GM12878 (cell line): ENCODE measurements around the gene PARK7. TPM values are rescaled to one million over a fixed set of nuclear protein-coding genes. Genes with fewer than 3 reads are reported as not detected.

ENCODE experiments used
- EP300 ChIP-seq, 2 experiments: fragments of 150-350 bp in 1 of 2; IDR thresholded peaks; 2 replicates each; pipeline ENCODE4 v1.6.1; 2011 to 2012; ENCODE audit warnings: low read depth in 2 of 2, low read length in 2 of 2, borderline replicate concordance in 1 of 2, improper control_type of control experiment in 1 of 2, inconsistent platforms in 1 of 2; ENCODE audit not compliant: control insufficient read depth in 1 of 2
- SMAD5 ChIP-seq: IDR thresholded peaks from 2 replicates; pipeline ENCODE4 v1.6.1; 2016; ENCODE audit warnings: antibody characterized with exemption, low read depth
- ZZZ3 ChIP-seq: IDR thresholded peaks from 2 replicates; pipeline ENCODE4 v1.6.1; 2011; ENCODE audit warnings: low read depth; ENCODE audit not compliant: control insufficient read depth, insufficient read length
- polyA plus RNA-seq, 11 experiments: library from polyadenylated mRNA; depleted of rRNA in 4 of 11; unstranded in 6 of 11; stranded (reverse) in 5 of 11; fragments of >200 nt; fragmentation: Nextera tagmentation in 4 of 11; fragmentation: Illumina TruSeq in 1 of 11; extraction: Ambion mirVana in 4 of 11; extraction: Trizol in 1 of 11; gene quantifications; 1 replicate in 1 of 11; 2 replicates in 10 of 11; pipeline versions ENCODE4 v1.2.1 to v1.2.3, GENCODE V29; 2011 to 2016; ENCODE audit warnings: inconsistent platforms in 2 of 11, missing spikeins in 2 of 11, low read depth in 1 of 11
- total RNA-seq, 4 experiments: library from RNA; depleted of rRNA in 3 of 4; stranded (reverse); fragments of >200 nt in 3 of 4; fragmentation: Illumina TruSeq in 1 of 4; extraction: Trizol in 1 of 4; gene quantifications; 2 replicates each; pipeline versions ENCODE4 v1.2.1 to v1.2.3, GENCODE V29; 2013 to 2021
- TF ChIP-seq, protein P1 (sequence below): fragments of 450-650 bp; formaldehyde crosslinking; IDR thresholded peaks from 2 replicates; pipeline ENCODE4 v1.4.0; 2020; ENCODE audit warnings: mild to moderate bottlenecking, moderate library complexity
- TF ChIP-seq, protein P2 (sequence below): IDR thresholded peaks from 2 replicates; pipeline ENCODE4 v1.6.1; 2012; ENCODE audit warnings: mild to moderate bottlenecking, low read depth, low read length
- TF ChIP-seq, protein P3 (sequence below): fragments of 450-650 bp; formaldehyde crosslinking; IDR thresholded peaks from 2 replicates; pipeline ENCODE4 v1.5.0; 2022; ENCODE audit warnings: mild to moderate bottlenecking, missing genetic modification characterization

PARK7 gene
- total and polyA plus RNA-seq, 10 of the 15 experiments (the other 5 are each of a cell fraction or from before 2014, with no cell fraction given), result 267 to 1,056 (median 495) TPM

DNA sequence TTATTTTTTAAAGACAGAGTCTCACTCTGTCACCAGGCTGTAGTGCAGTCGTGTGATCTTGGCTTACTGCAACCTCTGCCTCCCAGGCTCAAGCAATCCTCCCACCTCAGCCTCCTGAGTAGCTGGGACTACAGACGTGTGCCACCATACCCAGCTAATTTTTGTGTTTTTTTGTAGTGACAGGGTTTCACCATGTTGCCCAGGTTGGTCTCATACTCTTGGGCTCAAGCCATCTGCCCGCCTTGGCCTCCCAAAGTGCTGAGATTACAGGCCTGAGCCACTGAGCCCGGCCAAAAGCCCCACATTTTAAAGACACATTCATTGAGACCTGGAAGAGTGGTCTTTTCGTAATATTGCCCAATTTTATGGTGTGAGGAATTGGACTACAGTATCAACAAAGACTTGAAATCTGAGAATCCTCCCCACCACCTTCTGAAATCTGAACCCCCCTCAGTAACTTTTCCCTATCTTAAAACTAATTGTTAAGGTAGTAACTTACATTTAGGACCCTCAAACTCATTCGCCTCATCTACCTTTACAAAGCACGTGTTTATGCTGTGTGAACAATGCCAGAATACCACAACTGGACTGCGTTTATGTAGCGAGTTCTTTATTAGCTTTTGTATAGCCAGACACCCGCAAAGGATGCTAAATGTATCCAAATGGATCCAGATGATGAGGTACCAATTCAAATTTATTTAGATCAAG, 61.9 kb downstream of the PARK7 start (continued):
- TF ChIP-seq, protein P1, sequence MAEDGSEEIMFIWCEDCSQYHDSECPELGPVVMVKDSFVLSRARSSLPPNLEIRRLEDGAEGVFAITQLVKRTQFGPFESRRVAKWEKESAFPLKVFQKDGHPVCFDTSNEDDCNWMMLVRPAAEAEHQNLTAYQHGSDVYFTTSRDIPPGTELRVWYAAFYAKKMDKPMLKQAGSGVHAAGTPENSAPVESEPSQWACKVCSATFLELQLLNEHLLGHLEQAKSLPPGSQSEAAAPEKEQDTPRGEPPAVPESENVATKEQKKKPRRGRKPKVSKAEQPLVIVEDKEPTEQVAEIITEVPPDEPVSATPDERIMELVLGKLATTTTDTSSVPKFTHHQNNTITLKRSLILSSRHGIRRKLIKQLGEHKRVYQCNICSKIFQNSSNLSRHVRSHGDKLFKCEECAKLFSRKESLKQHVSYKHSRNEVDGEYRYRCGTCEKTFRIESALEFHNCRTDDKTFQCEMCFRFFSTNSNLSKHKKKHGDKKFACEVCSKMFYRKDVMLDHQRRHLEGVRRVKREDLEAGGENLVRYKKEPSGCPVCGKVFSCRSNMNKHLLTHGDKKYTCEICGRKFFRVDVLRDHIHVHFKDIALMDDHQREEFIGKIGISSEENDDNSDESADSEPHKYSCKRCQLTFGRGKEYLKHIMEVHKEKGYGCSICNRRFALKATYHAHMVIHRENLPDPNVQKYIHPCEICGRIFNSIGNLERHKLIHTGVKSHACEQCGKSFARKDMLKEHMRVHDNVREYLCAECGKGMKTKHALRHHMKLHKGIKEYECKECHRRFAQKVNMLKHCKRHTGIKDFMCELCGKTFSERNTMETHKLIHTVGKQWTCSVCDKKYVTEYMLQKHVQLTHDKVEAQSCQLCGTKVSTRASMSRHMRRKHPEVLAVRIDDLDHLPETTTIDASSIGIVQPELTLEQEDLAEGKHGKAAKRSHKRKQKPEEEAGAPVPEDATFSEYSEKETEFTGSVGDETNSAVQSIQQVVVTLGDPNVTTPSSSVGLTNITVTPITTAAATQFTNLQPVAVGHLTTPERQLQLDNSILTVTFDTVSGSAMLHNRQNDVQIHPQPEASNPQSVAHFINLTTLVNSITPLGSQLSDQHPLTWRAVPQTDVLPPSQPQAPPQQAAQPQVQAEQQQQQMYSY, result no peak
- TF ChIP-seq, protein P2, sequence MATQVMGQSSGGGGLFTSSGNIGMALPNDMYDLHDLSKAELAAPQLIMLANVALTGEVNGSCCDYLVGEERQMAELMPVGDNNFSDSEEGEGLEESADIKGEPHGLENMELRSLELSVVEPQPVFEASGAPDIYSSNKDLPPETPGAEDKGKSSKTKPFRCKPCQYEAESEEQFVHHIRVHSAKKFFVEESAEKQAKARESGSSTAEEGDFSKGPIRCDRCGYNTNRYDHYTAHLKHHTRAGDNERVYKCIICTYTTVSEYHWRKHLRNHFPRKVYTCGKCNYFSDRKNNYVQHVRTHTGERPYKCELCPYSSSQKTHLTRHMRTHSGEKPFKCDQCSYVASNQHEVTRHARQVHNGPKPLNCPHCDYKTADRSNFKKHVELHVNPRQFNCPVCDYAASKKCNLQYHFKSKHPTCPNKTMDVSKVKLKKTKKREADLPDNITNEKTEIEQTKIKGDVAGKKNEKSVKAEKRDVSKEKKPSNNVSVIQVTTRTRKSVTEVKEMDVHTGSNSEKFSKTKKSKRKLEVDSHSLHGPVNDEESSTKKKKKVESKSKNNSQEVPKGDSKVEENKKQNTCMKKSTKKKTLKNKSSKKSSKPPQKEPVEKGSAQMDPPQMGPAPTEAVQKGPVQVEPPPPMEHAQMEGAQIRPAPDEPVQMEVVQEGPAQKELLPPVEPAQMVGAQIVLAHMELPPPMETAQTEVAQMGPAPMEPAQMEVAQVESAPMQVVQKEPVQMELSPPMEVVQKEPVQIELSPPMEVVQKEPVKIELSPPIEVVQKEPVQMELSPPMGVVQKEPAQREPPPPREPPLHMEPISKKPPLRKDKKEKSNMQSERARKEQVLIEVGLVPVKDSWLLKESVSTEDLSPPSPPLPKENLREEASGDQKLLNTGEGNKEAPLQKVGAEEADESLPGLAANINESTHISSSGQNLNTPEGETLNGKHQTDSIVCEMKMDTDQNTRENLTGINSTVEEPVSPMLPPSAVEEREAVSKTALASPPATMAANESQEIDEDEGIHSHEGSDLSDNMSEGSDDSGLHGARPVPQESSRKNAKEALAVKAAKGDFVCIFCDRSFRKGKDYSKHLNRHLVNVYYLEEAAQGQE, result no peak
- TF ChIP-seq ZZZ3 (no peak), SMAD5 (no peak), EP300 (IDR thresholded peaks at IDR 0.05; ENCODE audit: borderline replicate concordance in 1 of 2, control insufficient read depth in 1 of 2, low read depth in 2 of 2, low read length in 2 of 2) (no peak)
- TF ChIP-seq, protein P3, sequence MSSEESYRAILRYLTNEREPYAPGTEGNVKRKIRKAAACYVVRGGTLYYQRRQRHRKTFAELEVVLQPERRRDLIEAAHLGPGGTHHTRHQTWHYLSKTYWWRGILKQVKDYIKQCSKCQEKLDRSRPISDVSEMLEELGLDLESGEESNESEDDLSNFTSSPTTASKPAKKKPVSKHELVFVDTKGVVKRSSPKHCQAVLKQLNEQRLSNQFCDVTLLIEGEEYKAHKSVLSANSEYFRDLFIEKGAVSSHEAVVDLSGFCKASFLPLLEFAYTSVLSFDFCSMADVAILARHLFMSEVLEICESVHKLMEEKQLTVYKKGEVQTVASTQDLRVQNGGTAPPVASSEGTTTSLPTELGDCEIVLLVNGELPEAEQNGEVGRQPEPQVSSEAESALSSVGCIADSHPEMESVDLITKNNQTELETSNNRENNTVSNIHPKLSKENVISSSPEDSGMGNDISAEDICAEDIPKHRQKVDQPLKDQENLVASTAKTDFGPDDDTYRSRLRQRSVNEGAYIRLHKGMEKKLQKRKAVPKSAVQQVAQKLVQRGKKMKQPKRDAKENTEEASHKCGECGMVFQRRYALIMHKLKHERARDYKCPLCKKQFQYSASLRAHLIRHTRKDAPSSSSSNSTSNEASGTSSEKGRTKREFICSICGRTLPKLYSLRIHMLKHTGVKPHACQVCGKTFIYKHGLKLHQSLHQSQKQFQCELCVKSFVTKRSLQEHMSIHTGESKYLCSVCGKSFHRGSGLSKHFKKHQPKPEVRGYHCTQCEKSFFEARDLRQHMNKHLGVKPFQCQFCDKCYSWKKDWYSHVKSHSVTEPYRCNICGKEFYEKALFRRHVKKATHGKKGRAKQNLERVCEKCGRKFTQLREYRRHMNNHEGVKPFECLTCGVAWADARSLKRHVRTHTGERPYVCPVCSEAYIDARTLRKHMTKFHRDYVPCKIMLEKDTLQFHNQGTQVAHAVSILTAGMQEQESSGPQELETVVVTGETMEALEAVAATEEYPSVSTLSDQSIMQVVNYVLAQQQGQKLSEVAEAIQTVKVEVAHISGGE (CRISPR knock-in tag), result no peak
